Measurements from ENCODE around the gene GLMP.
A peak's percentile ranks its signal among the peaks of the same experiment; 100 is the strongest.

GLMP gene

GRCh38 chr1:156285437-156285836 lies 10.0 kb downstream of the GLMP start:
- DNase-seq = no peak

GRCh38 chr1:156284757-156285156 lies 10.7 kb downstream of the GLMP start:
- no peak for DNase-seq

GRCh38 chr1:156284112-156284511 lies 11.4 kb downstream of the GLMP start, which contains the start of gene TMEM79:
Gene TMEM79, plus strand, starts transcription at chr1:156284325. Its CDS starts 902 bp downstream, at chr1:156285227.
- no peak for DNase-seq

- DNase-seq = no peak
These were observed 12.0 kb downstream of the GLMP start for GRCh38 chr1:156283521-156283920.

- DNase-seq = peak; percentile 94
These were observed 12.8 kb downstream of the GLMP start, which contains the start of gene SMG5 for GRCh38 chr1:156282479-156283222. Gene SMG5, minus strand, starts transcription at chr1:156282825. Its CDS starts 145 bp downstream, at chr1:156282680.

- DNase-seq = no peak
These were observed 13.6 kb downstream of the GLMP start for GRCh38 chr1:156281693-156282478.

- DNase-seq = no peak
These were observed 14.2 kb downstream of the GLMP start for GRCh38 chr1:156281281-156281680.

- no peak for DNase-seq
These were observed 15.6 kb downstream of the GLMP start for GRCh38 chr1:156279837-156280236.

- no peak for DNase-seq
These were observed 18.5 kb downstream of the GLMP start for GRCh38 chr1:156276966-156277381.

GRCh38 chr1:156276532-156276931 lies 18.9 kb downstream of the GLMP start:
- DNase-seq = no peak

GRCh38 chr1:156270314-156270713 lies 25.2 kb downstream of the GLMP start:
- no peak for DNase-seq

GRCh38 chr1:156268336-156268735 lies 27.1 kb downstream of the GLMP start:
- no peak for DNase-seq

- no peak for DNase-seq
These were observed 29.4 kb downstream of the GLMP start for GRCh38 chr1:156266051-156266450.

GRCh38 chr1:156263288-156263655 lies 32.2 kb downstream of the GLMP start:
- no peak for DNase-seq

GRCh38 chr1:156262461-156263287 lies 32.8 kb downstream of the GLMP start:
- DNase-seq = no peak

GRCh38 chr1:156260896-156261295 lies 34.6 kb downstream of the GLMP start:
- no peak for DNase-seq

GRCh38 chr1:156259805-156260204 lies 35.7 kb downstream of the GLMP start:
- no peak for DNase-seq

GRCh38 chr1:156258859-156259258 lies 36.6 kb downstream of the GLMP start:
- no peak for DNase-seq

GRCh38 chr1:156257711-156258110 lies 37.8 kb downstream of the GLMP start:
- DNase-seq = peak; percentile 3

- no peak for DNase-seq
These were observed 41.8 kb downstream of the GLMP start for GRCh38 chr1:156253634-156254033.

GRCh38 chr1:156251527-156251926 lies 44.0 kb downstream of the GLMP start:
- peak; percentile 80 for DNase-seq

GRCh38 chr1:156249593-156249992 lies 45.9 kb downstream of the GLMP start:
- no peak for DNase-seq

- DNase-seq = no peak
These were observed 47.2 kb downstream of the GLMP start for GRCh38 chr1:156248323-156248683.
